ENCODE results near the gene EPHB1. TPM values are rescaled to one million over a fixed set of nuclear protein-coding genes. Genes with fewer than 3 reads are reported as not detected.

EPHB1 gene
- total RNA-seq, 1 experiment from 2014 or later: 2.8 TPM

DNA sequence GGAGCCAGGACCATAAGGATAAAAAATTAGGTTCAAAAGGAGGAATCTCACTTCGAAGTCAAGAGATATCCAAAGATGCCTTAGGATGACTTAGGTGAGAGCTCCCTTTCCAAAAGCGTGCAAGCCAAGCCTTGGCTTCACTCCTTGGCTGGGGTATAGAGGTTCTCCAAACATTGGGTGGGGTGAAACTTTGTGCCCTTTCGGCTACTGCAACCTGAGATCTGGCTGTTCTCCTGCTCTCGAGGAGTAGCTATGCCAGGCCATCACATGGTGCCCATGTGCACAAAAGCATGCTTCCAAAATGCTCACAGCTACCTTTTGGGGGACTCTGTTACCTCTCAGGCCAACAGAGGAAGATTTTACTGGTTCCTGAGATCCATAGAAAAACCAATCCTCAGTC lies 373.8 kb downstream of the EPHB1 start:
- peaks cover 5% of the 10 kb centered on the region for H3K27me3 Mint-ChIP-seq (ENCODE audit: low read depth)
- peaks cover 36 to 38% of the 10 kb centered on the region in 2 experiments for H3K4me1 Mint-ChIP-seq
- H2BK120ac ChIP-seq (ENCODE audit: low read depth, low read length, poor library complexity, severe bottlenecking): no peak overlapping the region
- no peak for DNase-seq
- H3K23me2 ChIP-seq (ENCODE audit: insufficient read length, low read depth, low read length, poor library complexity, severe bottlenecking): no peaks in the 10 kb centered on the region
- H3K4me2 ChIP-seq (ENCODE audit: insufficient read depth, insufficient read length, low read length): no peak overlapping the region
- no peak overlapping the region for H3K18ac ChIP-seq (ENCODE audit: insufficient read length, low read depth, low read length)
- no peak overlapping the region for H2BK12ac ChIP-seq (ENCODE audit: insufficient read length, low read depth, low read length)
- H3K79me1 ChIP-seq (ENCODE audit: insufficient read depth, low read depth, low read length, poor library complexity, severe bottlenecking): no peaks in the 10 kb centered on the region
- no peak overlapping the region for H3T11ph ChIP-seq (ENCODE audit: low read length)
- H2BK5ac ChIP-seq (ENCODE audit: insufficient read length, low read length): no peak overlapping the region
- no peak overlapping the region for H3K27ac Mint-ChIP-seq
- H3K27ac ChIP-seq (ENCODE audit: insufficient read length, low read depth, low read length): no peak overlapping the region
- H3K14ac ChIP-seq (ENCODE audit: insufficient read depth, low read length): no peak overlapping the region; the same call in 1 of the 2 replicates
- H3K4ac ChIP-seq (ENCODE audit: low read depth, low read length): no peak overlapping the region
- no peak overlapping the region for H4K5ac ChIP-seq (ENCODE audit: insufficient read length, low read depth, low read length)
- H3K27me3 ChIP-seq (ENCODE audit: insufficient read depth, low read length): no peaks in the 10 kb centered on the region
- H3K79me2 ChIP-seq (ENCODE audit: insufficient read depth, low read length): no peaks in the 10 kb centered on the region
- H3K9ac ChIP-seq (ENCODE audit: extremely low read depth, insufficient read length, low read length): no peak overlapping the region
- H3K36me3 Mint-ChIP-seq (ENCODE audit: insufficient read depth in 1 of 3, low read depth in 3 of 3): peaks cover 0 to 2% (median 0%) of the 10 kb centered on the region in 3 experiments; a peak in 2 of 7 replicates
- no peak overlapping the region for H2BK15ac ChIP-seq (ENCODE audit: low read depth, low read length)
- H4K8ac ChIP-seq (replicated peaks; ENCODE audit: insufficient read length, low read depth, low read length): no peak overlapping the region
- no peak overlapping the region for H2AFZ ChIP-seq (ENCODE audit: low read length)
- H3K56ac ChIP-seq (ENCODE audit: insufficient read length, low read depth, low read length): no peak overlapping the region
- no peaks in the 10 kb centered on the region for H3K9me3 ChIP-seq (ENCODE audit: control insufficient read depth, low read depth, low read length)
- H3K4me3 Mint-ChIP-seq: no peak overlapping the region
- no peak overlapping the region for H4K91ac ChIP-seq (ENCODE audit: insufficient read length, low read depth, low read length)
- peaks cover 14% of the 10 kb centered on the region for H3K4me1 ChIP-seq (ENCODE audit: insufficient read depth, low read length)
- TF ChIP-seq, protein P1, sequence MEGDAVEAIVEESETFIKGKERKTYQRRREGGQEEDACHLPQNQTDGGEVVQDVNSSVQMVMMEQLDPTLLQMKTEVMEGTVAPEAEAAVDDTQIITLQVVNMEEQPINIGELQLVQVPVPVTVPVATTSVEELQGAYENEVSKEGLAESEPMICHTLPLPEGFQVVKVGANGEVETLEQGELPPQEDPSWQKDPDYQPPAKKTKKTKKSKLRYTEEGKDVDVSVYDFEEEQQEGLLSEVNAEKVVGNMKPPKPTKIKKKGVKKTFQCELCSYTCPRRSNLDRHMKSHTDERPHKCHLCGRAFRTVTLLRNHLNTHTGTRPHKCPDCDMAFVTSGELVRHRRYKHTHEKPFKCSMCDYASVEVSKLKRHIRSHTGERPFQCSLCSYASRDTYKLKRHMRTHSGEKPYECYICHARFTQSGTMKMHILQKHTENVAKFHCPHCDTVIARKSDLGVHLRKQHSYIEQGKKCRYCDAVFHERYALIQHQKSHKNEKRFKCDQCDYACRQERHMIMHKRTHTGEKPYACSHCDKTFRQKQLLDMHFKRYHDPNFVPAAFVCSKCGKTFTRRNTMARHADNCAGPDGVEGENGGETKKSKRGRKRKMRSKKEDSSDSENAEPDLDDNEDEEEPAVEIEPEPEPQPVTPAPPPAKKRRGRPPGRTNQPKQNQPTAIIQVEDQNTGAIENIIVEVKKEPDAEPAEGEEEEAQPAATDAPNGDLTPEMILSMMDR (conservative IDR thresholded peaks at IDR 0.05): no peak
- no peak overlapping the region for H3K23ac ChIP-seq (ENCODE audit: insufficient read length, low read depth, low read length)
- H4K20me1 ChIP-seq (ENCODE audit: control insufficient read depth, insufficient read depth, insufficient read length): no peaks in the 10 kb centered on the region
- no CpG with 5 or more reads among the region's 4 CpGs for WGBS (ENCODE audit: extremely low coverage, insufficient read length, low lambda C conversion rate)
- no peak overlapping the region for H2BK20ac ChIP-seq (ENCODE audit: low read depth, low read length, poor library complexity, severe bottlenecking)
- no peaks in the 10 kb centered on the region for H3K9me3 Mint-ChIP-seq
- no peak overlapping the region for H2AK5ac ChIP-seq (ENCODE audit: insufficient read length, low read length)

Data from H9 (cell line).